ENCODE data around the gene PPP4R1. TPM values are rescaled to one million over a fixed set of nuclear protein-coding genes. Genes with fewer than 3 reads are reported as not detected.
A peak's percentile ranks its signal among the peaks of the same experiment; 100 is the strongest.

PPP4R1 gene
- total RNA-seq, 1 donor from 2014 or later: 108 TPM

DNA sequence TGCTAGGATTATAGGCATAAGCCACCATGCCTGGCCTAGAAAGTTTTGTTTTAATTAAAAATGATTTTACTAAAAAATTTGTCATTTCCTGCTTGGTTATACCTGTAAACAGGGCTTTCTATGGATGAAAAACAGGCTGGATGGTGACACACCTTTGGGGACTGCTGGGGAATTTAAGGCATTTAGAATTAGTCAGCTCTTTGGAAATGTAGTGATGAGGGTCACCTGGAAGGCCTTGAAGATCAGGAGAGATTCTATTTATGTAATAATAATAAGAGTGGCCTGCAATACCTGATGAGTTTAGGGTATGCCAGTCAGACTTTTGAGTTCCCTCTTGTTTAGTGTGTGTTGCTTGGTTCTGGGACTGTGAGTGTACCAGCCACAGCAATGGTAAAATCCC is 87.9 kb downstream of the PPP4R1 start:
- no peak for DNase-seq (ENCODE audit: low spot score)
- no peak overlapping the region for H3K27ac Mint-ChIP-seq (ENCODE audit: unreplicated experiment)
- H3K9me3 Mint-ChIP-seq (ENCODE audit: low read depth): peaks cover 11% of the 10 kb centered on the region
- TF ChIP-seq, protein P1, sequence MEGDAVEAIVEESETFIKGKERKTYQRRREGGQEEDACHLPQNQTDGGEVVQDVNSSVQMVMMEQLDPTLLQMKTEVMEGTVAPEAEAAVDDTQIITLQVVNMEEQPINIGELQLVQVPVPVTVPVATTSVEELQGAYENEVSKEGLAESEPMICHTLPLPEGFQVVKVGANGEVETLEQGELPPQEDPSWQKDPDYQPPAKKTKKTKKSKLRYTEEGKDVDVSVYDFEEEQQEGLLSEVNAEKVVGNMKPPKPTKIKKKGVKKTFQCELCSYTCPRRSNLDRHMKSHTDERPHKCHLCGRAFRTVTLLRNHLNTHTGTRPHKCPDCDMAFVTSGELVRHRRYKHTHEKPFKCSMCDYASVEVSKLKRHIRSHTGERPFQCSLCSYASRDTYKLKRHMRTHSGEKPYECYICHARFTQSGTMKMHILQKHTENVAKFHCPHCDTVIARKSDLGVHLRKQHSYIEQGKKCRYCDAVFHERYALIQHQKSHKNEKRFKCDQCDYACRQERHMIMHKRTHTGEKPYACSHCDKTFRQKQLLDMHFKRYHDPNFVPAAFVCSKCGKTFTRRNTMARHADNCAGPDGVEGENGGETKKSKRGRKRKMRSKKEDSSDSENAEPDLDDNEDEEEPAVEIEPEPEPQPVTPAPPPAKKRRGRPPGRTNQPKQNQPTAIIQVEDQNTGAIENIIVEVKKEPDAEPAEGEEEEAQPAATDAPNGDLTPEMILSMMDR (IDR thresholded peaks at IDR 0.05): no peak
- peaks cover 36% of the 10 kb centered on the region for H3K36me3 Mint-ChIP-seq (ENCODE audit: low read depth)
- no peaks in the 10 kb centered on the region for H3K27me3 Mint-ChIP-seq (ENCODE audit: low read depth)
- H3K4me3 Mint-ChIP-seq (ENCODE audit: unreplicated experiment): no peak overlapping the region
- H3K4me1 Mint-ChIP-seq (ENCODE audit: low read depth): no peaks in the 10 kb centered on the region

- no peaks in the 10 kb centered on the region for H3K27me3 Mint-ChIP-seq (ENCODE audit: low read depth)
- DNase-seq (ENCODE audit: low spot score): no peak
- peaks cover 18% of the 10 kb centered on the region for H3K36me3 Mint-ChIP-seq (ENCODE audit: low read depth)
- peaks cover 9% of the 10 kb centered on the region for H3K4me1 Mint-ChIP-seq (ENCODE audit: low read depth)
- TF ChIP-seq, protein P1 (IDR thresholded peaks at IDR 0.05): no peak
- H3K9me3 Mint-ChIP-seq (ENCODE audit: low read depth): peaks cover 7% of the 10 kb centered on the region
- no peak overlapping the region for H3K4me3 Mint-ChIP-seq (ENCODE audit: unreplicated experiment)
- H3K27ac Mint-ChIP-seq (ENCODE audit: unreplicated experiment): no peak overlapping the region
Observed at GRCh38 chr18:9522952-9523351, 91.4 kb downstream of the PPP4R1 start.

DNA sequence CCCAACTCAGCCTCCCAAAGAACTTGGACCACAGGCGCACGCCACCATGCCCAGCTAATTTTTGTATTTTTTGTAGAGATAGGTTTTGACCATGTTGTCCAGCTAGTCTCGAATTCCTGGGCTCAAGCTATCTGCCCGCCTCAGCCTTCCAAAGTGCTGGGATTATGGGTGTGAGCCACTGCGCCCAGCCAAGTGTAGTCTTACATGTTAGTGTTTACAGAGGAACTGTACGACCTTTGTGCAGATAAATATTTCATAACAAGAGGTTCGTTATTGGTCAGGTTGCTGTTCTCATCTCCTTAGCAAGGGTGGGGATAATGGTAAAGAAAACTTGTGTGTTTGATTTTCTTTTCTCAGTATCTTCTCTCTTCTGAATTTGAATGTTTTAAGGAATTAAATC is 92.6 kb downstream of the PPP4R1 start:
- TF ChIP-seq, protein P1 (IDR thresholded peaks at IDR 0.05): no peak
- DNase-seq (ENCODE audit: low spot score): no peak
- H3K36me3 Mint-ChIP-seq (ENCODE audit: low read depth): peaks cover 7% of the 10 kb centered on the region
- no peak overlapping the region for H3K27ac Mint-ChIP-seq (ENCODE audit: unreplicated experiment)
- no peak overlapping the region for H3K4me3 Mint-ChIP-seq (ENCODE audit: unreplicated experiment)
- no peaks in the 10 kb centered on the region for H3K27me3 Mint-ChIP-seq (ENCODE audit: low read depth)
- peaks cover 16% of the 10 kb centered on the region for H3K4me1 Mint-ChIP-seq (ENCODE audit: low read depth)
- H3K9me3 Mint-ChIP-seq (ENCODE audit: low read depth): no peaks in the 10 kb centered on the region

DNA sequence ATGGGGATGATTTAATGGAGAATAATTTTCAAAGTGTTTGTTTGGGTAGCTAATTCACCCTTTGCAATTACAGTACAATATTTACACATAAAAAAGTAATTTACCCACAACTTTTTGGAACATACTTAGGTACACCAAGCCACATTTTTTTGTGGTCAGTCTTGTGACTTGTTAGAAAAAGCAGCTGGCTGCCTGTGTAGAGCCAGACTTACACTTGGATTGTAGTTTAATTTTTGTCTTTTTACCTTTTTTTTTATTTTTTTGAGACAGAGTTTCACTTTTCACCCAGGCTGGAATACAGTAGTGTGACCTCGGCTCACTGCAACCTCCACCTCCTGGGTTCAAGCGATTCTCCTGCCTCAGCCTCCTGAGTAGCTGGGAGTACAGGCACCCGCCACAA is 93.7 kb downstream of the PPP4R1 start:
- no peaks in the 10 kb centered on the region for H3K27me3 Mint-ChIP-seq (ENCODE audit: low read depth)
- no peak overlapping the region for H3K27ac Mint-ChIP-seq (ENCODE audit: unreplicated experiment)
- no peaks in the 10 kb centered on the region for H3K9me3 Mint-ChIP-seq (ENCODE audit: low read depth)
- no peak for DNase-seq (ENCODE audit: low spot score)
- peaks cover 6% of the 10 kb centered on the region for H3K36me3 Mint-ChIP-seq (ENCODE audit: low read depth)
- TF ChIP-seq, protein P1 (IDR thresholded peaks at IDR 0.05): no peak
- H3K4me1 Mint-ChIP-seq (ENCODE audit: low read depth): peaks cover 24% of the 10 kb centered on the region
- no peak overlapping the region for H3K4me3 Mint-ChIP-seq (ENCODE audit: unreplicated experiment)

GRCh38 chr18:9519399-9519798 is 95.0 kb downstream of the PPP4R1 start:
- no peak for DNase-seq (ENCODE audit: low spot score)
- peak overlapping the region; percentile 17 for H3K27ac Mint-ChIP-seq (ENCODE audit: unreplicated experiment)
- peaks cover 36% of the 10 kb centered on the region for H3K4me1 Mint-ChIP-seq (ENCODE audit: low read depth)
- peaks cover 5% of the 10 kb centered on the region for H3K36me3 Mint-ChIP-seq (ENCODE audit: low read depth)
- H3K27me3 Mint-ChIP-seq (ENCODE audit: low read depth): no peaks in the 10 kb centered on the region
- TF ChIP-seq, protein P1 (IDR thresholded peaks at IDR 0.05): no peak
- no peak overlapping the region for H3K4me3 Mint-ChIP-seq (ENCODE audit: unreplicated experiment)
- H3K9me3 Mint-ChIP-seq (ENCODE audit: low read depth): no peaks in the 10 kb centered on the region

Data from chondrocyte (in vitro differentiated cells).